GM18511 (cell line): ENCODE measurements around the gene OLFML2A.
"Not testable (repeated sequence)": the region's sequence is repeated elsewhere in the genome, so short reads cannot be mapped to it uniquely, and the experiment has no call there.

ENCODE experiments used
- ATAC-seq: cut with Tn5 transposase; IDR thresholded peaks from one replicate; pipeline ENCODE4 v1.9.1; 2021; ENCODE audit warnings: mild to moderate bottlenecking, moderate library complexity; ENCODE audit not compliant: unreplicated experiment

OLFML2A gene

DNA sequence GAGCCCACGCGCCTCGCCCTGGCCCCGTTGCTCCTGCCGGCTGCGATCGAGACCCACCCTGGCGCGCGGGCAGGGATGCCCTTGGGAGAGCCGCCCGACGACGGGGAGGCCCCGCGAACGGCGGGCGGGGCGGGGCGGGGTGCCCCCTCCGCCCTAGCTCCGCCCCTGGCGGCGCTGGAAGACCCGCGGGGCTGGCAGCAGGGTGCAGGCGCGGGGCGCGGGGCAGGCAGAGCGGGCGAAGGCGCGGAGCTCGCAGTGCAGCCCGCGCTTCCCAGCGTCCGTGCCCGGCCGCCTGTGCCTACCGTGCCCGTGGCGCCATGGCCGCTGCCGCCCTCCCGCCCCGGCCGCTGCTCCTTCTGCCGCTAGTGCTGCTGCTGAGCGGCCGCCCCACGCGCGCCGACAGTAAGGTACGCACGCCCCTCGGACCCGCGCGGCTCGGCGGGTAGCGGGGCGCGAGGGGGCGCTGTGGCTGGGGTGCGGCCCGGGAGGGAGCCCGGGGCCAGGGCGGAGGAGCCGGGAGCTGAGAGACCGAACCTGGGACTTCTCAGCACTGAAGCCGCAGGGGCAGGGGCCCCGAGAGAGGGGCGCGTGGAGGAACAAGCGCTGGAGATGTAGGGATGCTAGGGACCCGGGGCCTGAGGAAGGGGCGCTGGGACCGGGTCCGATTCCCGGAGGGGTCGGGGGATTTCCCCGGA lies at the start of gene OLFML2A:
OLFML2A (plus strand) TSS at position 180 of the 695 bp plus-strand sequence; CDS start at position 318, 138 bp downstream.
- ATAC-seq, result no peak

DNA sequence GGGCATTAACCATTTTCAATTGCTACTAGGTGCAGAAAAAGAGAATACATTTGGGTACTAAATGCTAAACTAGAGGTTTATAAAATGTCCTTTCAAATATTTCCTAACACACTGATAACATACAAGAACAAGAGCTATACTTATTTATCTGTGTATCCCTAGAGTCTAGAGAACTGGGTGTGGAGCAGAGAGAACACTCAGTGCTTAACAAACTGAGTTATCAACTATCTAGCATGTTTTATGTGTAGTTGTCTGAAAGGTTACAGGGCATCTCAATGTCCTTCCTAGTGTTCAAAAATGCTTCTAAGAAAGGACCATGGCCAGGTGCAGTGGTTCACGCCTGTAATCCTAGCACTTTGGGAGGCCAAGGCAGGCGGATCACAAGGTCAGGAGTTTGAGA lies 46.2 kb upstream of the OLFML2A start:
- no peak for ATAC-seq

DNA sequence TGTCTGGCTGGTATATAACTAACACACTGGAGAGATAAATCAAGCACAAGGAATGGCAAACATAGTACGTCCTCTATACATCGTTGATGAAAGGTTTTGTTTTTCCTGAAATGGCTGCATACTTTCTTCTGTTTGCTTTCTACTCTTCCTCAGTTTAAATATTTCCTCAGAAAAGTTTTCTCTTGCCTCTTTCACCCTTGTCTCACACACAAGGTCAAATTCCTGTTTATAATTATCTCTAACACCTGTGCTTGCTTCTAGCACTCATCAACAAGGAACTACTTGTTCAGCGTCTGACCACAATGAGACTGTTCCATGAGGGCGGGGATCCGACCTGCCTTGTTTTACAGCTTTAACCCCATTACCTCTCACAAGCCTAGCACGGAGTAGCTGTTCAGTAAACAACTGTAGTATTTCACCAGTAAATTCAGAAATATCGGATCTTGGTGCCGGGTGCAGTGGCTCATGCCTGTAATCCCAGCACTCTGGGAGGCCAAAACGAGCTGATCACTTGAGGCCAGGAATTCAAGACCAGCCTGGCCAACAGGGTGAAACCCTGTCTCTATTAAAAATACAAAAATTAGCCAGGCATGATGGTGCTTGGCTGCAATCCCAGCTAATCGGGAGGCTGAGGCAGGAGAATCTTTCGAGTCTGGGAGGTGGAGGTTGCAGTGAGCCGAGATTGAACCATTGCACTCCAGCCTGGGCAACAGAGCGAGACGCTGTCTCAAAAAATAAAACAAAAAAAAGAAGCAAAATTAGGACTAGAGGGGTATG lies 42.8 kb upstream of the OLFML2A start:
- ATAC-seq, result no peak

- not testable (repeated sequence) for ATAC-seq
These were observed 42.2 kb upstream of the OLFML2A start for GRCh38 chr9:124734741-124735083.

GRCh38 chr9:124735121-124735520 lies 41.8 kb upstream of the OLFML2A start:
- ATAC-seq, result no peak

GRCh38 chr9:124738075-124738474 lies 38.9 kb upstream of the OLFML2A start:
- not testable (repeated sequence) for ATAC-seq

GRCh38 chr9:124739360-124739759 lies 37.6 kb upstream of the OLFML2A start:
- ATAC-seq, result no peak

- ATAC-seq, result no peak
These were observed 35.8 kb upstream of the OLFML2A start for GRCh38 chr9:124741149-124741548.

DNA sequence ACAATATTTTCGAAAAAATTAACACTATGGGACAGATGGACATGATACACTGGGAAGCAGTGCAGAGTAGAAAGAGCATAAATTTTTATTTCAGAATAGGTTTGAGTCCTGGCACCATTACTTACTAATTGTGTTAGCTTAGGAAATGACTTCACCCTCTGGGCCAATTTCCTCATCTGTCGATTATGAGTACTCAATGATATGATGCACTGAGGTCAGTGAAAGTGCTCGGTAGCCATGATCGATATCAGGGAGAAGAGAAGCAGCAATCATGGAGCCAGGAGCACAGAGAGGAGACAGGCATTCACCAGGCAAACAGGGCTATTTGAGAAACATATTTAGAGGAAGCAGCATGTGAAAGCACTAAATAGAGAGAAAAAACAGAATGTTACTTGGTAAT lies 35.3 kb upstream of the OLFML2A start:
- no peak for ATAC-seq

DNA sequence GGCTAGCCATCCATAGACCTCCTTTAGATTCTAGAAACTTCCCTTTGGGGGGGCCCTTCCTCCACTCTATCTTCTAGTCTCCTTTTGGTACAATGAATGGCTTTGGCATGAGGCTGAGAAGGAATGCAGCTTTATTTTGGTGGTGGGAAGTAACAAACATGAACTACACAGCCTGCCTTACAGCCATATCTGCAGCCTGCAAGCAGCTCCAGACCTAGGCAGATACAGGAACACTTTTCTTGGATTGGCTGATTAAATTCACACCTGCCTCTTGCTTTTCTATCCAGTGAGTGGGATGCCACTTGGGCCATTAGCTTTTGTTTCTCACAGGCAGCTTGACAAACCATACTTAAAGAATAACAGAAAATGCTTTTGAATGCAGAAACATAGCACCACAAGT lies 34.0 kb upstream of the OLFML2A start:
- ATAC-seq, result no peak

DNA sequence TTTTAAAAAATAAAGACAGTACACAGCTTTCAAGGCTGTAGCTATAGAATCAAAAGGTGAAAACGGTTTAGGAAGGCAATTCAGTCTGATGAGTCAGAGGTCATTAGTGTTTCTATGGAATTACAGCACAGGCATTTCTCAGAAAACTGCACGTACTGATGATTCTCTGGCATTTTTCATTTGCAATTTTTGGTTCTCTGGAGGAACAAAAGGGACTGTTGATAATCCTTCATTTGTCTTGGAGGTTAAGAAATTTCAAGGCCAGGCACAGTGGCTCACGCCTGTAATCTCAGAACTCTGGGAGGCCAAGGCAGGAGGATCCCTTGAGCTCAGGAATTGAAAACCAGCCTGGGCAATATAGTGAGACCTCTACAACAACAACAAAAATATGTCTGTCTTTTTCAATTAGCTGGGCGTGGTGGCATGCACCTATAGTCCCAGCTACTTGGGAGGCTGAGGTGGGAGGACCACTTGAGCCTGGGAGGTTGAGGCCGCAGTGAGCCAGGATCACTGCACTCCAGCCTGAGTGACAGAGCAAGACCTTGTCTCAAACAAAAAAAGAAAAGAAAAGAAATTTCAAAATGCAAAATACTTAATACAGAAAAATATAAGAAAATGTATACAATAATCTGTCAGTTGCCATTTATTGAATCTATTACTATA lies 33.1 kb upstream of the OLFML2A start:
- no peak for ATAC-seq

GRCh38 chr9:124747065-124747464 lies 29.9 kb upstream of the OLFML2A start:
- no peak for ATAC-seq

- no peak for ATAC-seq
These were observed 27.6 kb upstream of the OLFML2A start for GRCh38 chr9:124749284-124749683.

DNA sequence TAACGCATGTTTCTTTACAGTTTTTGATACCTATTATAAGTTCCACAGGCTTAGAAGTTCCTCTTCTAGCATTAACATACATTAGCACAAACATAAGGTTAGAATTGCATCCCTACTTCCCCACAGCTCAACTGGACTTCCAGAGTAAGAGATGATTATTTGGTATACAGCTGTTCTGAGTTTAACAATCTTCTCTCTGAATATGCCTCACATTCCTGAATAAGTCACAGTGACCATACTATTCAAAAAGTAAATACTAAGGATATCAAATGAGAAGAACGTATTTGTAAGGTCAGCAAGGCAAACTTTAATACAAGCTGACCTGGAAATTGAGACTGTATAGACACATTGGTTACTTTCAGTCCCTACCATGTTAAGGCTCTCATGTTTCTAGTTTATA lies 27.2 kb upstream of the OLFML2A start:
- no peak for ATAC-seq

GRCh38 chr9:124752967-124753366 lies 24.0 kb upstream of the OLFML2A start:
- no peak for ATAC-seq

DNA sequence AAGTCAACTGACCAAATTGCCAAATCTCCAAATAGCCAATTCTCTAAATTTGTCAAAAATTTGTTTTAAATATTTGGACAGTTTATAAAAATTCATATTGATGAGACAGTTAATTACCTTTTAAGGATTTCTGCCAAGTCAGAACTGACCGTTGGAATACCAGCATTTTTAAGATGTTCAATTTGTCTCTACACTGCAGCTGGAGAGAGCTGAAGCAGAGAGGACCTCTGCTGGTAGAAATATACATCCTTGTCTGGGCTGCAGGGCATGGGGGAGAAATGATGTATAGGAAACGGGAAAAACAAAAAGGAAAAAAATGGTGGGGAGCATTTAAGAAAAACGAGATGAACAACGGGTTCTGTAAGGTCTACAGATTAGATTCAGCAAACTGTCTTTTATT lies 22.6 kb upstream of the OLFML2A start:
- ATAC-seq, result no peak

- no peak for ATAC-seq
These were observed 21.9 kb upstream of the OLFML2A start for GRCh38 chr9:124755061-124755460.

GRCh38 chr9:124756011-124756410 lies 20.9 kb upstream of the OLFML2A start:
- ATAC-seq, result no peak

DNA sequence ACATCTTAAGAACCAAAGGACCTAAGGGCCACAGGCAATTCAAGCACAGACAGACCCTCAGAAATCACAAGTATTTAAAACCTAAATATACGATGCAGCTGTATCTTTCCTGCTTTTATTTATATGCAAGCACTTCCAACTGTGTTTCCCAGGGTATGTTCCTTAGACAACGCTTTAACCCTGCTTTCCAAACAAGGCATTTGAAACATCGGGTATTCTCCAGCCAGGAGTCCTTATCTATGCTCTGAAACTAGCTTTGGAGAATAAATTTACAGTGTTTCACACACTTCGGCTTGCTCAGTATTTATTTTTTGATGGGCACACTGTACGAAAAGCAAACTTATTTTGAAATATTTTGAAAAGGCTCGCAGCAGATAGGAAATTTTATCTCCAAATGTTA lies 19.3 kb upstream of the OLFML2A start:
- no peak for ATAC-seq

DNA sequence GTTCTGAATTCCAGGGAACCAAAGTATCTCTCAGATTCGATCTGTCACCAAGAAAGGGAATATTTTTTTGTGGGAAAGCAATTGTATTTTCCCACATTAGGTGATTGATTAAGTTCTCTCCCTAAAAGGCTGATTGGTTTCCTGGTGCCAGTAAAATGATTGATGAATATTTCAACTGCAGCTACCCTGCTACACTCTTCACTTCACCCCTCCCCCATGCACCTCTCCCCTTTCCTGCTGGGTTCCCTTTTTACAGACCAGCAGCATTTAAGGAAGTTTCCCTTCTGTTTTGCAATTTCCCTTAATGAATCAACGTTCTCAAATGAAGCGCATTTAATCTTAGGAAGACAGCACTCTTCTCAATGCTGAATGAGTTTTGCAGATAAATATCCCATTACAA lies 18.9 kb upstream of the OLFML2A start:
- no peak for ATAC-seq

DNA sequence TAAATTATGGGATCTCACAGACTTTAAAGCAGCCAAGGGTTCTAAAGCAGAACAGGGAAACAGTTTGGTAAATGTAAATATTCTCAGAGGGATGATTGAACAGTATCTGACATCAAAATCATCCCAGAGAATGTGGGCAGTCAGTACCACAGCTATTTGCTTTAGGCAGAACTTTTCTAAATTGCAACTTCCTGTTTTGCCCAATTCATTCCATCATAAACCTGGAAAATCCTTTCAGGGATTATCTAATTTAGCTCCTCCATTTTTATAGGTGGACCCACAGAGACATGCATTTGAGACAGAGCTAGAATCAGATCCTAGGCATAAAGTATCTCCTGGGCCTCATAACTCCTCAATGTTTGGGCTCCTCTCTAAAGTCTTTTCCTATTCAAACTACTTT lies 18.2 kb upstream of the OLFML2A start:
- no peak for ATAC-seq

DNA sequence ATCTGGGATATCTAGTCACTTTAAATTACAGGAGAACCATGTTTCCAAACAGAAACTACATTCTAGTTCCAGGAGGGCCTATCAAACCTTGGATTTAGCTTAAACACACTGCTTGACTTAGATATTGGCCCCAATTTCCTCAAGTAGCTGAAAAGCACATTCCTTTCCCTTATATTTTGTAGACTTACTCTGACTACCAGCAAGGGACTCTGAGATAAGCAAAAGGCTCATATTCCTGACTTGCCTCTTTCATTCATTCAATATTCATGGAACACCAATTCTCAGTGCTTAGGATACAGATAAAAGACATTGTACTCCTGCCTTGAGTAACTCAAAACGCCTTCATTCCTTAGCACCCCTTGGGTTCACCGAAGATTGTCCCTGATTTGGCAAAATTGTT lies 17.6 kb upstream of the OLFML2A start:
- no peak for ATAC-seq
